AG10803 (cell line): ENCODE measurements around the gene STARD3.

Experiments used
- DNase-seq: peaks from one replicate; pipeline ENCODE4 v3.0.0; 2010; ENCODE audit warnings: low read depth
- H3K4me3 ChIP-seq: 2 replicates; pipeline ENCODE4 v1.5.1; 2011; ENCODE audit warnings: mild to moderate bottlenecking, low read length, control low read depth
- CTCF ChIP-seq: conservative IDR thresholded peaks from 2 replicates; pipeline ENCODE4 v1.5.1; 2011; ENCODE audit warnings: mild to moderate bottlenecking, low read length, control low read depth, inconsistent platforms

STARD3 gene

DNA sequence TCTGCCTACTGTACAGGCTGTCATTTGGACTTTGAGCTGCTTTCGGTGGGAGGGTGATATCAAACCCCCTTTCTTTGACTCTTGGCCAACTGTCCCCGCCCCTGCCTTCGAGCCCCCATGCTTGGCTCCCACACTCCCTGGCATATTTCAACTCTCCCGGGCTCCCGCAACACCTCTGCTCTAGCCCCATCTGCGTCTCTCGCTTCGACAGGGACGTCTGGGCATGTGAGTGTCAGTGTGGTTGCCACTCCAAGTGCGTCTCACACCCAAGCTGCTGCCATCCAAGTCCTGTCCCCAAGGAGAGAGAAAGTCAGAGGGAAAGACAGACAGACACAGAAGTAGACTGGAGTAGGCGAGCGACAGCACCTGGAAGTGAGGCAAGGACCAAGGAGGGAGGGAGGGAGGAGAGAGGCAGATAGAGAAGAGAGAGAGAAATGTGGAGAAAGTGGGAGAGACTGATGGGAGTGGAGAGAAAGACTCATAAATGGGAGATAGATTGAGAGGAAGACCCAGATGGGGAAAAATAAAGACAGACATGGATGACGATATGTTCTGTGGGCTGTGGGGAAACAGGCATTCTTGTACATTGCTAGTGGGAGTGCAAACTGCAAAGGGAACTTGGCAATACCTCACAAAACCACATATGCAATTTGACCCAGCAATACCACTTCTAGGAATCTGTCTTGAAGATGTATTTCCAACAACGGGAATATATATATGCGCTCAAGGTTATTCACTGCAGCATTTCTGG, 11.8 kb downstream of the STARD3 start:
- no peak overlapping the region for H3K4me3 ChIP-seq
- no peak for TF ChIP-seq CTCF
- peak; percentile 44 for DNase-seq

DNA sequence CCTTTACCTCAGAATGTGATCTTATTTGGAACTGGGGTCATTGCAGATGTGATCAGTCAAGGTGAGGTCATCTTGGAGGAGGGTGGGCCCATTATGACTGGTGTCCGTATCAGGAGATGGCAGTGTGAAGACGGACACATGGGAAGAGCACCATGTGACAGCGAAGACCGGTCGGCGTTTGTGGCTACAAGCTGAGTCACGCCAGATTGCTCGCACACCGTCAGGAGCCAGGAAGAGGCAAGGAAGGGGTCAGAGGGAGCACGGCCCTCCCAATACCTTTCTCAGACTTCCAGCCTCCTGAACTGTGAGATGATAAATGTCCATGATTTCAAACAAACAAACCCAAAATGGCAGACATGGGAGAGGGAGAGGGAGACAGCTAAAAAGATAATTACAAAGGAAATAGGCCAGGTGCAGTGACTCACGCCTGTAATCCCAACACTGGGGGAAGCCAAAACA, 13.2 kb downstream of the STARD3 start:
- TF ChIP-seq CTCF: no peak
- DNase-seq: no peak
- no peak overlapping the region for H3K4me3 ChIP-seq

DNA sequence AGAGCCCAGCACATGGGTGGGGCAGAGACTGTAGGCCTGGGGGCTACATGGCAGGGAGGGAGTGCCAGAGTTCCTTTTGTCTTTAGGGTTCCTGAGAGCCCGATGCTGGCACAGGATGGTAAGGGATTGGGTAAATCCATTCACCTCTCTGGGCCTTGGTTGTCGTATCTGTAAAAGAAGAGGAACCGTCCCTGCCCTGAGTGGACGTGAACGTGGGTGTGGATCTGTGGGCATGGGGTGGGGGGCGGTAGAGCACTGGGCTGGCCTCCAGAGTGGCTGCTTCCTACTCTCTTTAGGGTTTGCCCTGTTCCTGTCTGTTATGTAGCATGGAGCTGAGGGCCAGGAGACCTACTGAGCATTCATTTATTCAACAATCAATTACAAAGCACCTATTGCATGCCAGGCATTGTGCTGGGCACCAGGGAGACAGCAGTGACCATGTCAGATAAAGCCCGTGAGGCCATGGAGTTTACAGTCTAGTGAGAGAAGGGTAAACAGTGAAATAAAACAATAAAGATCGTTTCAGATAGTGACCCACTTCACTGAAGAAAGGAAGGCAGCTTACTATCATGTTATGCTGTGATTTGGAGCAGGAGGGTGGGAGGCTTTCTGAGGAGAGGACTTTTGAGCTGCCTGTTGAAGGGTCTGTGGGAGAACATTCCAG, 15.1 kb downstream of the STARD3 start:
- DNase-seq: no peak
- no peak overlapping the region for H3K4me3 ChIP-seq
- no peak for TF ChIP-seq CTCF

DNA sequence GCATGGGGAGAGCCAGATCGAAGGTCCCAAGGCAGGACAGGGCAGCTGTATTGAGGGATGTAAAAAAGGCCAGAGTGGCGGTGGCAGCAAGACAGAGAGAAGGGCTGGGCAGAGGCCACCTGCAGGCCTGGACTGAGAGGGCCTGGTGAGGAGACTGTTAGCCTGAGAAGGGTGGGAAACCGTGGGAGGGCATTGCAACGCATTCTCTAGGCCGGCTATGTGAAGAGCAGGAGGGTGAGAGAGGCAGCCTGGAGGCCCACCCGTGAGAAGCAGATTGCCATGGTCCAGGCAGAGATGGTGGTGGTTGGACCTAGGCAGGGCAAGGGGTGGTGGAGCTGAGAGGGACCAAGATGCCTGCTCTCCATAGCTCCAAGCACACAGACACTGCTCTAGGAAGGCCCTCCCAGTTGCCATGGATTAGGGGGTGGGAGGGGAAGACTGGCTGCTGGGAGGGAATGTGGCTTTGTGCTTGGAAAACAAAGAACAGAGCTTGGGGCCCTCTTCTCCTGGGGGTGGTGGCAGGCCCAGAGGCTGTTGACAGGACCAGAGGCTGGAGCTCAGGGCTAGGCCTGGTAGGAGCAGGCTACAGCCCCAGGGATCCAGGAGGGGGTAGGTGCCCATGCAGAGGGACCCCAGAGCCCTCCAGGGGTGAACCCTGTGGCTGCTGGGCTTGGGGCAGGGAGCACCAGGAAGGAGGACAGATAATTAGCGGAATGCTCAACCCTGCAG, 15.8 kb downstream of the STARD3 start:
- DNase-seq: no peak
- no peak overlapping the region for H3K4me3 ChIP-seq
- TF ChIP-seq CTCF: no peak

- no peak for DNase-seq
- H3K4me3 ChIP-seq: no peak overlapping the region
- no peak for TF ChIP-seq CTCF
These were observed 16.3 kb downstream of the STARD3 start for GRCh38 chr17:39653316-39653661.

DNA sequence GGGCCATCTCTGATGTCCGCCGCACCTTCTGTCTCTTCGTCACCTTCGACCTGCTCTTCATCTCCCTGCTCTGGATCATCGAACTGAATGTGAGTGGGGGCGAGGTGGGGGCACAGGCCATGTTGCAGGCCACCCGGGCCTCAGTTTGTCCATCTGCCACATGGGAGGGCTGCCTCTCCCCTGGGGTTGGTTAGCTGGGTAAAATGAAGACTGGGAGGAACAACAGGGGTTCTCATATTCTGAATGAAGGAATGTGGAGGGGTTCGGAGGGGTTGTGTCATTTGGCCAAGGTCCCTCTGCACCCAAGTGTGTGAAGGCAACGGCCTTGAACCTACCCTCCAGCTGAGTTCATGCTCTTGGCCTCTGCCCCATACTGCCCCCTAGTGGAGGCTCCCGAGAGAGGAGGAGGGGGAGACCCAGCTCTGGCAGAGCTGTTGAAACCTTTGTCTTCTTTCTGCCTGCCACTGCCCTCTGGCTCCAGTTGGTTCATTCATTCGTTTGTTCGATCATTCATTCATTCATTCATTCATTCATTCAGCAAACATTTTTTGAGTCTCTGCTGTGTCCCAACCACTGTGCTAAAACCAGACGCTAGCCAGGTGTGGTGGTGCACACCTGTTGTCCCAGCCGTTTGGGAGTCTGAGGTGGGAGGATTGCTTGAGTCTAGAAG, 16.9 kb downstream of the STARD3 start:
- H3K4me3 ChIP-seq: no peak overlapping the region
- peak; percentile 22 for DNase-seq
- TF ChIP-seq CTCF: peak; percentile 80
